DND-41 (cell line): Measurements from ENCODE around the gene CASP1.
A peak's percentile ranks its signal among the peaks of the same experiment; 100 is the strongest.
"Not testable (repeated sequence)": the region's sequence is repeated elsewhere in the genome, so short reads cannot be mapped to it uniquely, and the experiment has no call there.

Experiments
- ATAC-seq: fragments of 200-7000 bp; cut with Tn5 transposase; 3 replicates; pipeline ENCODE4 v1.9.1; 2021; ENCODE audit warnings: low read depth; ENCODE audit not compliant: insufficient read depth
- DNase-seq: peaks from one replicate; pipeline ENCODE4 v3.0.0-alpha.2; 2020
- H2AFZ ChIP-seq: 2 replicates; pipeline ENCODE4 v1.6.0; 2012; ENCODE audit warnings: low read depth, low read length
- H3K27ac ChIP-seq: 2 replicates; pipeline ENCODE4 v1.5.1; 2012; ENCODE audit warnings: low read length, inconsistent platforms
- H3K27me3 ChIP-seq: fragments of 200-600 bp; sonication (generic); 2 replicates; pipeline ENCODE4 v1.6.0; 2012; ENCODE audit warnings: low read length, mild to moderate bottlenecking, inconsistent platforms; ENCODE audit not compliant: insufficient read depth, poor library complexity
- H3K36me3 ChIP-seq: 2 replicates; pipeline ENCODE4 v1.5.1; 2012; ENCODE audit warnings: low read length, inconsistent platforms; ENCODE audit not compliant: insufficient read depth
- H3K4me1 ChIP-seq: 2 replicates; pipeline ENCODE4 v1.5.1; 2012; ENCODE audit warnings: mild to moderate bottlenecking, low read length; ENCODE audit not compliant: insufficient read depth
- H3K4me2 ChIP-seq: 2 replicates; pipeline ENCODE4 v1.6.0; 2012; ENCODE audit warnings: mild to moderate bottlenecking, moderate library complexity, low read length, inconsistent platforms; ENCODE audit not compliant: insufficient read depth
- H3K4me3 ChIP-seq, 2 experiments: fragments of 200-600 bp in 1 of 2; shearing (Covaris generic) in 1 of 2; 2 replicates each; pipeline ENCODE4 v1.5.1; 2012 to 2016; ENCODE audit warnings: inconsistent platforms in 2 of 2, low read length in 2 of 2, mild to moderate bottlenecking in 2 of 2, low read depth in 1 of 2, moderate library complexity in 1 of 2
- H3K79me2 ChIP-seq: 2 replicates; pipeline ENCODE4 v1.6.0; 2012; ENCODE audit warnings: low read length, inconsistent platforms; ENCODE audit not compliant: insufficient read depth
- H3K9ac ChIP-seq: 2 replicates; pipeline ENCODE4 v1.6.0; 2012; ENCODE audit warnings: low read depth, mild to moderate bottlenecking, inconsistent platforms, low read length, moderate library complexity
- H3K9me3 ChIP-seq: 2 replicates; pipeline ENCODE4 v1.5.1; 2012; ENCODE audit warnings: low read length, moderate library complexity, mild to moderate bottlenecking, inconsistent platforms; ENCODE audit not compliant: insufficient read depth, severe bottlenecking
- H4K20me1 ChIP-seq: 2 replicates; pipeline ENCODE4 v1.6.0; 2012; ENCODE audit warnings: low read length; ENCODE audit not compliant: insufficient read depth
- CTCF ChIP-seq: IDR thresholded peaks from 2 replicates; pipeline ENCODE4 v1.5.1; 2012; ENCODE audit warnings: borderline replicate concordance, low read length, moderate library complexity, mild to moderate bottlenecking; ENCODE audit not compliant: poor library complexity, severe bottlenecking; ENCODE audit errors: extremely low read depth
- EZH2 ChIP-seq: IDR thresholded peaks from 3 replicates; pipeline ENCODE4 v1.6.1; 2012; ENCODE audit warnings: borderline replicate concordance, low read depth, mild to moderate bottlenecking, moderate library complexity, low read length, inconsistent platforms; ENCODE audit not compliant: severe bottlenecking

CASP1 gene

GRCh38 chr11:105045676-105046296, 10.8 kb upstream of the CASP1 start:
- peak overlapping the region; percentile 71 for H3K4me2 ChIP-seq
- peaks cover 41% of the 10 kb centered on the region for H3K4me1 ChIP-seq
- peak overlapping the region in 1 of 2 experiments; percentile 65; a peak in 2 of 4 replicates for H3K4me3 ChIP-seq
- no peak for TF ChIP-seq CTCF
- no peak for TF ChIP-seq EZH2
- H3K36me3 ChIP-seq = peaks cover 9% of the 10 kb centered on the region
- no peaks in the 10 kb centered on the region for H3K9me3 ChIP-seq
- H3K27me3 ChIP-seq = no peaks in the 10 kb centered on the region
- DNase-seq (no peak), ATAC-seq (no peak)
- H3K9ac ChIP-seq = peak overlapping the region; percentile 73
- no peaks in the 10 kb centered on the region for H4K20me1 ChIP-seq
- peak overlapping the region; percentile 92 for H2AFZ ChIP-seq
- H3K27ac ChIP-seq = peak overlapping the region; percentile 93
- peaks cover 15% of the 10 kb centered on the region for H3K79me2 ChIP-seq

- H3K4me3 ChIP-seq = peak within 1 kb of the TSS; percentile 53 to 65; a peak in 3 of 4 replicates
- peaks cover 12% of the 10 kb centered on the region for H3K36me3 ChIP-seq
- peak within 1 kb of the TSS; percentile 93 for H3K27ac ChIP-seq
- DNase-seq (peak; percentile 75), ATAC-seq (peak; percentile 97)
- H3K27me3 ChIP-seq, H3K9me3 ChIP-seq, H4K20me1 ChIP-seq: not testable (repeated sequence)
- peaks cover 15% of the 10 kb centered on the region for H3K79me2 ChIP-seq
- H3K4me2 ChIP-seq = peak within 1 kb of the TSS; percentile 71
- H2AFZ ChIP-seq = peak within 1 kb of the TSS; percentile 92
- peaks cover 41% of the 10 kb centered on the region for H3K4me1 ChIP-seq
- peak within 1 kb of the TSS; percentile 73 for H3K9ac ChIP-seq
Measured at GRCh38 chr11:105044557-105045524, 9.9 kb upstream of the CASP1 start, which contains the start of gene CARD16. Gene CARD16 (minus strand): TSS chr11:105045335. CDS start chr11:105045297, 38 bp downstream.

- Histone ChIP-seq H3K27ac (no peak overlapping the region), H3K79me2 (peaks cover 15% of the 10 kb centered on the region), H3K9me3 (no peaks in the 10 kb centered on the region), H2AFZ (no peak overlapping the region), H3K9ac (no peak overlapping the region), H3K27me3 (no peaks in the 10 kb centered on the region), H3K4me3 (peak overlapping the region in 1 of 2 experiments; percentile 25; a peak in 1 of 4 replicates), H3K4me2 (peak overlapping the region; percentile 71), H3K4me1 (peaks cover 41% of the 10 kb centered on the region), H4K20me1 (no peaks in the 10 kb centered on the region), H3K36me3 (peaks cover 12% of the 10 kb centered on the region)
- TF ChIP-seq EZH2 (no peak), CTCF (no peak)
- DNase-seq = no peak
- ATAC-seq = no peak
Measured at GRCh38 chr11:105042178-105042577, 7.2 kb upstream of the CASP1 start.

- TF ChIP-seq CTCF (no peak), EZH2 (no peak)
- H3K27ac ChIP-seq = no peak overlapping the region
- no peak overlapping the region for H3K4me2 ChIP-seq
- no peak overlapping the region for H3K9ac ChIP-seq
- DNase-seq (no peak), ATAC-seq (no peak)
- no peaks in the 10 kb centered on the region for H3K27me3 ChIP-seq
- H3K36me3 ChIP-seq = peaks cover 12% of the 10 kb centered on the region
- H4K20me1 ChIP-seq = no peaks in the 10 kb centered on the region
- peaks cover 15% of the 10 kb centered on the region for H3K79me2 ChIP-seq
- no peak overlapping the region for H2AFZ ChIP-seq
- H3K9me3 ChIP-seq = no peaks in the 10 kb centered on the region
- H3K4me3 ChIP-seq = no peak overlapping the region
- H3K4me1 ChIP-seq = peaks cover 40% of the 10 kb centered on the region
Measured at GRCh38 chr11:105040703-105041102, 5.8 kb upstream of the CASP1 start.

GRCh38 chr11:105034388-105034787, 556 bp downstream of the CASP1 start:
- not testable (repeated sequence) for H3K79me2 ChIP-seq, H3K9me3 ChIP-seq, H3K27me3 ChIP-seq, H4K20me1 ChIP-seq, DNase-seq
- Histone ChIP-seq H3K27ac (peak overlapping the region; percentile 93), H3K4me2 (peak overlapping the region; percentile 59), H3K4me1 (peaks cover 43% of the 10 kb centered on the region), H2AFZ (peak overlapping the region; percentile 67), H3K9ac (peak overlapping the region; percentile 62), H3K4me3 (peak overlapping the region; percentile 20 to 53; a peak in 3 of 4 replicates), H3K36me3 (peaks cover 19% of the 10 kb centered on the region)
- ATAC-seq = peak; percentile 15; the same call in 2 of the 3 replicates
